Smooth muscle cell (in vitro differentiated cells): Measurements from ENCODE around the gene XPC. TPM values are rescaled to one million over a fixed set of nuclear protein-coding genes. Genes with fewer than 3 reads are reported as not detected.

Experiments used
- DNase-seq: peaks from one replicate; lab custom pipeline; 2025; ENCODE audit not compliant: unreplicated experiment; lab: John Stamatoyannopoulos, UW
- H2AFZ ChIP-seq: fragments of 200-600 bp; sonication (generic); 2 replicates; pipeline ENCODE4 v1.6.0; 2016; ENCODE audit warnings: antibody characterized with exemption, low read depth, mild to moderate bottlenecking
- H3F3A ChIP-seq: fragments of 200-600 bp; sonication (generic); 2 replicates; pipeline ENCODE4 v1.6.0; 2017; ENCODE audit warnings: antibody characterized with exemption, low read depth
- H3K27ac ChIP-seq: fragments of 200-600 bp; sonication (generic); 2 replicates; pipeline ENCODE4 v1.5.1; 2016; ENCODE audit warnings: low read depth, mild to moderate bottlenecking
- H3K27me3 ChIP-seq: fragments of 200-600 bp; sonication (generic); 2 replicates; pipeline ENCODE4 v1.6.1; 2016; ENCODE audit warnings: low read depth, mild to moderate bottlenecking
- H3K36me3 ChIP-seq: fragments of 200-600 bp; sonication (generic); 2 replicates; pipeline ENCODE4 v1.5.1; 2016; ENCODE audit warnings: low read depth
- H3K4me1 ChIP-seq: fragments of 200-600 bp; sonication (generic); 2 replicates; pipeline ENCODE4 v1.5.1; 2016; ENCODE audit warnings: low read depth
- H3K4me2 ChIP-seq: fragments of 200-600 bp; sonication (generic); 2 replicates; pipeline ENCODE4 v1.6.0; 2016; ENCODE audit warnings: mild to moderate bottlenecking
- H3K4me3 ChIP-seq: fragments of 200-600 bp; sonication (generic); 2 replicates; pipeline ENCODE4 v1.5.1; 2016; ENCODE audit warnings: mild to moderate bottlenecking
- H3K79me2 ChIP-seq: fragments of 200-600 bp; sonication (generic); 2 replicates; pipeline ENCODE4 v1.6.0; 2016; ENCODE audit warnings: low read depth, mild to moderate bottlenecking
- H3K9ac ChIP-seq: fragments of 200-600 bp; sonication (generic); 2 replicates; pipeline ENCODE4 v1.6.0; 2016; ENCODE audit warnings: low read depth
- H3K9me3 ChIP-seq: fragments of 200-600 bp; sonication (generic); replicated peaks from 2 replicates; pipeline ENCODE4 v1.5.1; 2016; ENCODE audit warnings: low read depth
- H4K20me1 ChIP-seq: fragments of 200-600 bp; sonication (generic); 2 replicates; pipeline ENCODE4 v1.6.0; 2016; ENCODE audit warnings: low read depth
- WGBS: methylation state at CpG from one replicate; pipeline ENCODE4 v1.1.7; 2016; ENCODE audit warnings: low lambda C conversion rate; 5-methylcytosine and 5-hydroxymethylcytosine counted together
- polyA plus RNA-seq: library from polyadenylated mRNA; unstranded; fragments of >200 nt; fragmentation: Nextera tagmentation; extraction: Ambion mirVana; gene quantifications from 2 replicates; pipeline ENCODE4 v1.2.1, GENCODE V29; 2016
- total RNA-seq: library from RNA; depleted of rRNA; stranded (reverse); fragments of >200 nt; gene quantifications from 2 replicates; pipeline ENCODE4 v1.2.3, GENCODE V29; 2014
- TF ChIP-seq, protein P1 (sequence below): fragments of 200-600 bp; sonication (generic); IDR thresholded peaks from 2 replicates; pipeline ENCODE4 v1.5.1; 2017; ENCODE audit warnings: borderline replicate concordance, mild to moderate bottlenecking, antibody characterized with exemption; ENCODE audit not compliant: insufficient read depth, poor library complexity, severe bottlenecking

The XPC gene
- total and polyA plus RNA-seq, 2 experiments from 2014 or later, result 20.9 to 23.8 TPM

- TF ChIP-seq, protein P1, sequence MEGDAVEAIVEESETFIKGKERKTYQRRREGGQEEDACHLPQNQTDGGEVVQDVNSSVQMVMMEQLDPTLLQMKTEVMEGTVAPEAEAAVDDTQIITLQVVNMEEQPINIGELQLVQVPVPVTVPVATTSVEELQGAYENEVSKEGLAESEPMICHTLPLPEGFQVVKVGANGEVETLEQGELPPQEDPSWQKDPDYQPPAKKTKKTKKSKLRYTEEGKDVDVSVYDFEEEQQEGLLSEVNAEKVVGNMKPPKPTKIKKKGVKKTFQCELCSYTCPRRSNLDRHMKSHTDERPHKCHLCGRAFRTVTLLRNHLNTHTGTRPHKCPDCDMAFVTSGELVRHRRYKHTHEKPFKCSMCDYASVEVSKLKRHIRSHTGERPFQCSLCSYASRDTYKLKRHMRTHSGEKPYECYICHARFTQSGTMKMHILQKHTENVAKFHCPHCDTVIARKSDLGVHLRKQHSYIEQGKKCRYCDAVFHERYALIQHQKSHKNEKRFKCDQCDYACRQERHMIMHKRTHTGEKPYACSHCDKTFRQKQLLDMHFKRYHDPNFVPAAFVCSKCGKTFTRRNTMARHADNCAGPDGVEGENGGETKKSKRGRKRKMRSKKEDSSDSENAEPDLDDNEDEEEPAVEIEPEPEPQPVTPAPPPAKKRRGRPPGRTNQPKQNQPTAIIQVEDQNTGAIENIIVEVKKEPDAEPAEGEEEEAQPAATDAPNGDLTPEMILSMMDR, result no peak
- no peak overlapping the region for H3K4me2 ChIP-seq
- no peak overlapping the region for H3K27ac ChIP-seq
- no peaks in the 10 kb centered on the region for H3K36me3 ChIP-seq
- H3K9ac ChIP-seq, result no peak overlapping the region
- DNase-seq, result no peak
- H3K4me1 ChIP-seq, result peaks cover 9% of the 10 kb centered on the region
- H2AFZ ChIP-seq, result no peak overlapping the region
- H3K9me3 ChIP-seq, result no peaks in the 10 kb centered on the region
- H3K79me2 ChIP-seq, result peaks cover 11% of the 10 kb centered on the region
- 98% methylated on average over 11 of the region's 11 CpGs for WGBS
- H3F3A ChIP-seq, result peaks cover 15% of the 10 kb centered on the region
- no peaks in the 10 kb centered on the region for H4K20me1 ChIP-seq
- H3K27me3 ChIP-seq, result no peaks in the 10 kb centered on the region
- no peak overlapping the region for H3K4me3 ChIP-seq
Measured at GRCh38 chr3:14120111-14120920, 58.1 kb downstream of the XPC start.

- no peaks in the 10 kb centered on the region for H3K9me3 ChIP-seq
- no peaks in the 10 kb centered on the region for H4K20me1 ChIP-seq
- WGBS, result 91% methylated on average over 2 of the region's 2 CpGs
- peaks cover 11% of the 10 kb centered on the region for H3F3A ChIP-seq
- no peak overlapping the region for H2AFZ ChIP-seq
- H3K36me3 ChIP-seq, result no peaks in the 10 kb centered on the region
- DNase-seq, result no peak
- H3K4me2 ChIP-seq, result no peak overlapping the region
- H3K27ac ChIP-seq, result peak overlapping the region; percentile 42
- H3K27me3 ChIP-seq, result no peaks in the 10 kb centered on the region
- peaks cover 9% of the 10 kb centered on the region for H3K4me1 ChIP-seq
- peaks cover 11% of the 10 kb centered on the region for H3K79me2 ChIP-seq
- no peak overlapping the region for H3K4me3 ChIP-seq
- TF ChIP-seq, protein P1, result no peak
- no peak overlapping the region for H3K9ac ChIP-seq
Measured at GRCh38 chr3:14119651-14120050, 58.8 kb downstream of the XPC start.

GRCh38 chr3:14118400-14119381, 59.7 kb downstream of the XPC start:
- H3K4me3 ChIP-seq, result no peak overlapping the region
- DNase-seq, result no peak
- H3K9me3 ChIP-seq, result no peaks in the 10 kb centered on the region
- H3K4me2 ChIP-seq, result peak overlapping the region; percentile 23
- H4K20me1 ChIP-seq, result no peaks in the 10 kb centered on the region
- no peak overlapping the region for H2AFZ ChIP-seq
- H3K4me1 ChIP-seq, result peaks cover 5% of the 10 kb centered on the region
- WGBS, result 56% methylated on average over 13 of the region's 13 CpGs
- no peaks in the 10 kb centered on the region for H3K27me3 ChIP-seq
- peaks cover 11% of the 10 kb centered on the region for H3F3A ChIP-seq
- peak overlapping the region; percentile 42 for H3K27ac ChIP-seq
- H3K79me2 ChIP-seq, result peaks cover 8% of the 10 kb centered on the region
- TF ChIP-seq, protein P1, result no peak
- H3K9ac ChIP-seq, result peak overlapping the region; percentile 2
- H3K36me3 ChIP-seq, result no peaks in the 10 kb centered on the region
